Measurements from ENCODE around the gene ASB2. TPM values are rescaled to one million over a fixed set of nuclear protein-coding genes. Genes with fewer than 3 reads are reported as not detected.

ASB2 gene
- total and polyA plus RNA-seq, 2 of the 8 experiments (the other 6 are each of a cell fraction or from before 2014, with no cell fraction given): 1.0 to 2.1 TPM

- CTCF ChIA-PET (ENCODE audit: partially characterized antibody): interaction anchor here (0.8 to 3.3 kb wide), 7 partner anchors 9 to 111 kb away, joined by 4 to 17 read pairs (median 7); no protein-coding TSS in a partner anchor
- no peak overlapping the region for H2AK5ac ChIP-seq (ENCODE audit: low read depth, low read length)
- FAIRE-seq: no peak
- TF ChIP-seq KDM5A (IDR thresholded peaks at IDR 0.05; ENCODE audit: low read length) (no peak), SIX5 (IDR thresholded peaks at IDR 0.05; ENCODE audit: low read depth, low read length) (no peak), CBX5 (IDR thresholded peaks at IDR 0.05; ENCODE audit: low read depth, low read length) (no peak), EP300 (IDR thresholded peaks at IDR 0.05; ENCODE audit: borderline replicate concordance in 1 of 2, low read depth in 2 of 2, low read length in 2 of 2) (no peak), JUN (IDR thresholded peaks at IDR 0.05; ENCODE audit: low read depth, low read length) (no peak), EGR1 (IDR thresholded peaks at IDR 0.05; ENCODE audit: borderline replicate concordance, low read depth, low read length) (no peak), BCL11A (IDR thresholded peaks at IDR 0.05; ENCODE audit: low read depth in 2 of 2, low read length in 2 of 2) (no peak), BACH1 (IDR thresholded peaks at IDR 0.05; ENCODE audit: low read length) (no peak), YY1 (IDR thresholded peaks at IDR 0.05; ENCODE audit: low read depth, low read length) (no peak), FOSL1 (IDR thresholded peaks at IDR 0.05; ENCODE audit: insufficient read depth, low read depth, low read length) (no peak)
Observed at GRCh38 chr14:93915070-93915705, 61.2 kb downstream of the ASB2 start.

More at GRCh38 chr14:93915070-93915705, 61.2 kb downstream of the ASB2 start:
- H2BK15ac ChIP-seq (ENCODE audit: low read length): no peak overlapping the region
- H4K20me1 ChIP-seq (replicated peaks in 1 of 2; ENCODE audit: control insufficient read depth in 1 of 2, insufficient read depth in 2 of 2, low read length in 2 of 2): no peaks in the 10 kb centered on the region
- no peak overlapping the region for H4K91ac ChIP-seq (replicated peaks; ENCODE audit: insufficient read length, low read length)
- H3K9me3 ChIP-seq (ENCODE audit: insufficient read depth in 2 of 2, low read depth in 1 of 2, low read length in 1 of 2): no peaks in the 10 kb centered on the region
- H3K23me2 ChIP-seq (ENCODE audit: low read depth, low read length): no peaks in the 10 kb centered on the region
- no peak overlapping the region for H3K9ac ChIP-seq (replicated peaks in 1 of 4; ENCODE audit: extremely low read depth in 1 of 4, low read depth in 3 of 4, low read length in 3 of 4)
- no peak overlapping the region for H3K4me2 ChIP-seq (ENCODE audit: insufficient read depth in 1 of 2, low read depth in 2 of 2, low read length in 2 of 2)
- no peak overlapping the region for H3K4me3 ChIP-seq (ENCODE audit: extremely low read depth in 1 of 4, insufficient read depth in 2 of 4, low read depth in 3 of 4, low read length in 4 of 4)
- no peaks in the 10 kb centered on the region for H3K4me1 ChIP-seq (replicated peaks in 1 of 4; ENCODE audit: control insufficient read depth in 3 of 4, insufficient read depth in 4 of 4, low read length in 3 of 4)
- no peak for DNase-seq (ENCODE audit: low read depth in 1 of 2, low spot score in 2 of 2)
- H3K23ac ChIP-seq (ENCODE audit: insufficient read length): no peak overlapping the region
- no peak overlapping the region for H2AFZ ChIP-seq (ENCODE audit: low read length)
- H2BK5ac ChIP-seq (ENCODE audit: low read depth, low read length): no peak overlapping the region; the same call in 1 of the 2 replicates
- no peak overlapping the region for H3K14ac ChIP-seq (ENCODE audit: insufficient read length)
- no peaks in the 10 kb centered on the region for H3K36me3 ChIP-seq (ENCODE audit: control insufficient read depth in 2 of 4, insufficient read depth in 4 of 4, low read length in 3 of 4)
- no peak overlapping the region for H4K8ac ChIP-seq (ENCODE audit: extremely low read depth, insufficient read depth, low read length)
- H3K27ac ChIP-seq (ENCODE audit: low read depth, low read length): no peak overlapping the region
- no peaks in the 10 kb centered on the region for H3K79me2 ChIP-seq (ENCODE audit: control insufficient read depth in 1 of 2, insufficient read depth in 2 of 2, low read length in 2 of 2)
- 75% methylated on average over 14 of the region's 14 CpGs; no CpG with 5 or more reads in 1 of the 2 experiments for WGBS, 2 experiments (ENCODE audit: extremely low coverage in 1 of 2, insufficient coverage in 1 of 2, insufficient read length in 1 of 2, insufficient replicate concordance in 2 of 2, low coverage in 1 of 2, low lambda C conversion rate in 2 of 2, missing lambda C conversion rate in 1 of 2)
- POLR2A ChIA-PET (ENCODE audit: partially characterized antibody): no interaction called here
- H3K79me1 ChIP-seq (ENCODE audit: low read depth, low read length): no peaks in the 10 kb centered on the region
- no peak overlapping the region for H3K4ac ChIP-seq (replicated peaks; ENCODE audit: insufficient read length, low read depth, low read length)
- no peak overlapping the region for H2BK12ac ChIP-seq (ENCODE audit: low read depth, low read length)
- no peak overlapping the region for H3K18ac ChIP-seq (ENCODE audit: extremely low read depth, low read length)
- no peak overlapping the region for H2BK120ac ChIP-seq (replicated peaks; ENCODE audit: low read depth, low read length)
- H4K5ac ChIP-seq (ENCODE audit: insufficient read length, low read depth, low read length): no peak overlapping the region
- H2BK20ac ChIP-seq (ENCODE audit: low read length): no peak overlapping the region
- H3K56ac ChIP-seq (replicated peaks; ENCODE audit: insufficient read length, low read depth, low read length): no peak overlapping the region
- H3K27me3 ChIP-seq (replicated peaks in 1 of 4; ENCODE audit: control insufficient read depth in 3 of 4, extremely low read depth in 1 of 4, insufficient read depth in 3 of 4, low read length in 3 of 4): no peaks in the 10 kb centered on the region
